GM18858 (cell line): ENCODE data around the gene CDC25B.

Experiments used
- ATAC-seq: cut with Tn5 transposase; IDR thresholded peaks from one replicate; pipeline ENCODE4 v1.9.1; 2021; ENCODE audit not compliant: unreplicated experiment

CDC25B gene

GRCh38 chr20:3795511-3796468 lies at the start of gene CDC25B:
CDC25B (plus strand) TSS chr20:3796310; CDS start chr20:3796532, 222 bp downstream.
- ATAC-seq: peak; percentile 57

- ATAC-seq: no peak
These were observed 48.6 kb upstream of the CDC25B start for GRCh38 chr20:3747471-3747870.

GRCh38 chr20:3748073-3748472 lies 48.0 kb upstream of the CDC25B start:
- no peak for ATAC-seq

- no peak for ATAC-seq
These were observed 46.9 kb upstream of the CDC25B start for GRCh38 chr20:3749087-3749688.

DNA sequence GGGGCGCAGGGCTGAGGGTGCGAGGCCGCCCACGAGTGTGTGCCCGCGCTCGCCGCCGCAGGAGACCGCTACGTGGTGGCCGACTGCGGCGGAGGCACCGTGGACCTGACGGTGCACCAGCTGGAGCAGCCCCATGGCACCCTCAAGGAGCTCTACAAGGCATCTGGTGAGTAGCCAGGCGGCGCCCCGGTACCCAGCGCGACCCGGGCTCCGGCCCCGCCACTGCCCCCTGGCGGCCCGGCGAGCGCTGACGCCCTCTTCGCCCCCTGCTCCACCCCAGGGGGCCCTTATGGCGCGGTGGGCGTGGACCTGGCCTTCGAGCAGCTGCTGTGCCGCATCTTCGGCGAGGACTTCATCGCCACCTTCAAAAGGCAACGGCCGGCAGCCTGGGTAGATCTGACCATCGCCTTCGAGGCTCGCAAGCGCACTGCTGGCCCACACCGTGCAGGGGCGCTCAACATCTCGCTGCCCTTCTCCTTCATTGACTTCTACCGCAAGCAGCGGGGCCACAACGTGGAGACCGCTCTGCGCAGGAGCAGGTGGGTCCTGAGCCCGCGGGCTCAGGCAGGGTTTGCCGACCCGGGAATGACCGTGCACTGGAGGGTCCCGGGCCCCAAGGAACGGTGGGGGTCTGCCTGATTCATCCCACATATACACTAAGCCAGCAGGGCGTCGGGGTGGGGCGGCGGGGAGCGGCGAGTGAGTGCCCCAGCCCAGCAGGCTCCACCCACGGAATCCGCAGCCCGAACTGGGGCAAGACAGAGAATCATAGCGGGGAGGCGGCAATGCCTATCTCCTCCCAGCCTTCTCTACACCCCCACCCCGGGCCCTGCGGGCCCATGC lies 46.2 kb upstream of the CDC25B start:
- ATAC-seq: no peak

GRCh38 chr20:3751305-3751674 lies 44.8 kb upstream of the CDC25B start:
- ATAC-seq: no peak

GRCh38 chr20:3751675-3752385 lies 44.3 kb upstream of the CDC25B start:
- no peak for ATAC-seq

- ATAC-seq: no peak
These were observed 43.7 kb upstream of the CDC25B start for GRCh38 chr20:3752386-3752759.

GRCh38 chr20:3753098-3753497 lies 43.0 kb upstream of the CDC25B start:
- no peak for ATAC-seq

DNA sequence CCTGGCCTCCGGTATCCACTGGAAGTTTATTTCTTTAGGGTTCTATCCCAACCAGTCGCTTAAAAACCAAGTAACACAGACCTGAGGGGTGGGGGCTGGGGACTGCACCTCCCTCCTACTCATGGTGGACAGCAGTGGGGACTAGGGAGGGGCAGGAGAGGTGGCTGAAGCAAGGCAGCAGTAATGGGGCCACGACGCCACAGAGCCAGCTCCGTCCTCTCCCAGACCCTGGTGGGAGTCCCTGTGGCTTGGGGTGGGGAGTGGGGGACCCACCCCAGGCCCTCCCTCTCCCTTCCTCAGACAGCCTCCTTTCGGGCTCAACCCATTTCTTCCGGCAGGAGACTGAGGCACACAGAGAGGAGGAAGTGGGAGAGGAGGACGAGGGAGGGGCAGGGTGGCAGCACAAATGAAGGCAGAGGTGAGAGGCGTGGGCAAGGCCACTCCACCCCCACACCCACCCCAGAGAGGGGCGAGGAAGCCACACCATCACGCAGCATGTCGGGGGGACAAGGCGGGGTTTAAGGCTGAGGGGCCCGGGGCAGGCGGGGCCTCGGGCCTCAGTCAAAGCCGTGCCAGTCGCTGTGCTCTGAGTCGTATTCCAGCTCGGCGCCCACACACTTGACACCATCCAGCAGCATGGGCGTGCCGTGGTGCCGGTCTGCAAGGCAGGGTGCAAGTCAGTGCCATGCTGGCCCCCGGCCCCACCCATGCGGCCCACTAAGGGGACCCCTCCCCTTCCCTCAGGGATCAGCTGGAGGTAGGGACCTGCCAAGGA lies 42.4 kb upstream of the CDC25B start:
- ATAC-seq: no peak

DNA sequence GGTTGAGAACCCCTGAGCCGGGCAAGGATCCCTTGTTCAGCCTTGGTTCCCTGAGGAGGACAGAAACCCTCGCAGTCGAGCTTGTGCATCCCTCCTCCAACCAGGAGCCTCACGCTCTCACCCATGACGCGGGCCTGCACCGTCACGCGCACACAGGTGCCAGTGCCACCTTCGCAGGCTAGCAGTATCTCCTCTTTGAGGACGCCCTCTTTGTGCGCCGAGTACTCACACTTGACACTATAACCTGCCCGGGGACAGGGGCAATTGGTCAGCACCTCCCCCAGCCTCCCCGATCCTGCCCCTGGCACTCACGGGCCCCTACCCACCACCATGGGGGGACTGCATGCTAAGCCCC lies 41.9 kb upstream of the CDC25B start:
- no peak for ATAC-seq

DNA sequence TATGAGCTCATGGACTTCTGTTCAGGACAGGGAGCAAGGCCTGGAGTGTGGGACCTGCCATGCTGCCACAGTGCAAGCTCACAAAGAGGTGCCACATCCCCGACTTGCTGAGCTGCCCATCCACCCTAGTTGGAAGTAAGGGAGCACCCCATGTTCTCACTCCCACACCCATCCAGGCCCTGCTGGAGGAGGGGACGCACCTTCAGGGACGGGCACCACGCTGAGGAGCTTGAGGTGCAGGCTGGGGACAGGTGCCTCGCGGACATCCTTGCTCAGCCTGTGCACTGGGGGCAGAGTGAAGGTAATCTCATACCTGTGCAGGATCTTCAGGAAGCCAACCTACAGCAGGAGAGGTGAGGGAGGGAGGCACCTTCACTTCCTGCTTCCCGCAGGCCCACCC lies 40.8 kb upstream of the CDC25B start:
- no peak for ATAC-seq

DNA sequence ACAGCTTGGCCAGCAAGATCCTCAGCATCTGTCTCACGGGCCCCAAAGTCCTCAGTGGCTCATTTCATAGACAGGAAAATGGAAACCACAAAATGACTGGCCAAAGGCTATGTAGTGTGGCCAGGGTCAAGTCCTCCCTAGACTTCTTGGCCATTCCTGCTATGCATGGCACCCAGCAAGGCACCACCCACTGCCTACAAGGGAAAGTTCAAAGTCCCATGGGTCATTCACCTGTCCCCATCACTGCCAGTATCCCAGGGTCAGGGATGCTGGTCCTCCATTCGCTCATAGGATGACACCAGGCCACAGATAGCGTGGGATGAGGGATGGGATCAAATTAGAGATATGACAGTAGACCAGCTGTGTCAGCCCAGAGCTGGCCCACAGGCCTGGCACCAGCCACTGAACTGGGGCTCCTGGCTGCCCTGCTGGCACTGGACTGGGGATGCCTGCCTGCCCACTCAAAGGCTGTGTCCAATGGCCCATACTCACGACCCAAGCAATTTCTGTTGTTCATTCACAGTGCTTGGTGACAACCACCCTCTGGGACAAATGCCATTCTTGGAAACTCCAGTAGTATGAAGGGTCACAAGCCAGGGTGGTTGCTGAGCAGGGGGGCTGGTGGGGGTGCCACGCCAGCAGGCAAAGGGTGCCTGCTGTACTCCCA lies 40.2 kb upstream of the CDC25B start:
- no peak for ATAC-seq

DNA sequence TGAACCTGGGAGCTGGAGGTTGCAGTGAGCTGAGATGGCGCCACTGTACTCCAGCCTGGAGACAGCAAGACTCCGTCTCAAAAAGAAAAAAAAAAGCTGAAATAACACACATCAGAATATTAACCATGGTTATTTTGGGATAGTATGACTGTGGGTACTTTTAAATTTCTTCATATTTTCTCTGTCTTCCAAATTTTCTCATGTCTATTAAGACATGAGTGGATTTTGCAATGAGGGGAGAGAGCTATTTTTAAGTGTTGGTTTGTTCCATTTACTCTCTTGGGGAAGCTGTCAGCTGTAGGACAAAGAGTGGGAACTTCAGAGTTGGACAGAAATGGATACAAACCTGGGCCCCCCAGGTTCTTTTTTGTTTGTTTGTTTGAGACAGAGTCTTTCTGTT lies 38.8 kb upstream of the CDC25B start:
- no peak for ATAC-seq

GRCh38 chr20:3758566-3758965 lies 37.5 kb upstream of the CDC25B start:
- no peak for ATAC-seq

DNA sequence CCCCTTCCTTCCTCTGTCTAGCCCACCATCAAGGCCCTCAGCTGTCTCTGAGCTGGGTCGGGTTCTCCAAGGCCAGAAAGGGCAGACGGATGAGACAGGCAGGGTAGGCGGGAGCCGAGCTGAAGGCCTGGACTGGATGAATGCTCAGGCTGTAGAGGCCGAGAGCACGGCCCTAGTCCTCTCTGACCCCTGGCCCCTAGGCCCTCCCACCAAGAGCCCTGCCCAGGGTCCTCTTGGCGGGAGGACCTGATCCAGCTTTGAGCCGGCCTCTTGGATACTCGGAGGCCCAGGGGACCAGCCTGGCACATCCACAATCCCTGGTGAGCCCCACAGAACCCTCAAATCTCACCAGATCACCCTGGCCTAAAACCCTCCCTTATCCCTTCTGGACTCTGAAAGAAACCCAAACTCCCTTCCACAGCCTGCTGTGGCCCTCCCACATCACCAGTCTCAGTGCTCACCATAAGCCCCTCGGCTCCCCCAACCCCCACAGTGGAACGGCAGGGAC lies 36.7 kb upstream of the CDC25B start:
- ATAC-seq: no peak

- ATAC-seq: no peak
These were observed 36.2 kb upstream of the CDC25B start for GRCh38 chr20:3759884-3760283.

DNA sequence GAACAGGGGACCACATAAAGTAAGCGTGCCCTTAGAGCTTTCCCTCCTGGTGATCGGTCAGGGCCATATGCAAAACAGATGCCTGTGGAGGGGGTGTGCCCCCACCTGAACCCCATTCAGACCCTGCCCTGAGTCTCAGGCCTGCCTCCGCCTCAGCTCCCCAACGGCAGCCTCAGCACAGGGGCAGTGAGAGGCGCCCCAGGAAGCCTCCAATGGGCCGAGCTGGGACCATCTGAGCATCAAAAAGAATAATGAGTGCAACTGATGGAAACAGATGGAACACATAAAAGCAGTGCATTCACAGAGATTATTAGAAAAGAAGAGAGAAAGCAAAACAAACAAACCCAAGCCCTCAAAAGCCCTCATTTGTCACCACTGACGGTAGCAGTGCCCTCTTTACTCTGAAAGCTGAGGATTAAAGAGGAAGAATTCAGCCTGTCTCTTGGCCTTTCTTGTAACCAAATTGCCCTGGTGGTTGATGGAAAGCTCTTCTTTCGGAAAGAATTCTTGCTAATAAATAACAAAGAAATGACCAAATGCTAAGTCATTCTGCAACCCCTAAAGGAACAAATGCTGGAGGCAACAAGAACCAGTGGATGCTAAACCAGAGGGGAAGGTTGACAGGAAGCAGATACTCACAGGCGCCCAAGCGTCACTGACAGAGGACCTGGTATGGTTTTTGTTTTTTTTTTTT lies 35.3 kb upstream of the CDC25B start:
- ATAC-seq: no peak
